PFSK-1 (cell line): ENCODE measurements around the gene PXDN.

Experiments used
- POLR2AphosphoS5 ChIP-seq: IDR thresholded peaks from 2 replicates; pipeline ENCODE4 v1.6.1; 2012; ENCODE audit warnings: low read depth, mild to moderate bottlenecking, control low read depth, low read length, moderate library complexity
- SIN3A ChIP-seq: IDR thresholded peaks from 2 replicates; pipeline ENCODE4 v1.6.1; 2012; ENCODE audit warnings: mild to moderate bottlenecking, low read length, moderate library complexity, borderline replicate concordance; ENCODE audit not compliant: insufficient read depth
- TAF1 ChIP-seq: IDR thresholded peaks from 2 replicates; pipeline ENCODE4 v1.6.1; 2012; ENCODE audit warnings: low read length, control low read depth, borderline replicate concordance; ENCODE audit not compliant: insufficient read depth
- TF ChIP-seq, protein P1 (sequence below), 2 experiments: IDR thresholded peaks; 2 replicates each; pipeline versions ENCODE4 v1.6.1 to v1.8.0; 2011 to 2012; ENCODE audit warnings: low read depth in 2 of 2, low read length in 2 of 2, control low read depth in 1 of 2, inconsistent platforms in 1 of 2, mild to moderate bottlenecking in 1 of 2, moderate library complexity in 1 of 2; ENCODE audit not compliant: insufficient read depth in 1 of 2

DNA sequence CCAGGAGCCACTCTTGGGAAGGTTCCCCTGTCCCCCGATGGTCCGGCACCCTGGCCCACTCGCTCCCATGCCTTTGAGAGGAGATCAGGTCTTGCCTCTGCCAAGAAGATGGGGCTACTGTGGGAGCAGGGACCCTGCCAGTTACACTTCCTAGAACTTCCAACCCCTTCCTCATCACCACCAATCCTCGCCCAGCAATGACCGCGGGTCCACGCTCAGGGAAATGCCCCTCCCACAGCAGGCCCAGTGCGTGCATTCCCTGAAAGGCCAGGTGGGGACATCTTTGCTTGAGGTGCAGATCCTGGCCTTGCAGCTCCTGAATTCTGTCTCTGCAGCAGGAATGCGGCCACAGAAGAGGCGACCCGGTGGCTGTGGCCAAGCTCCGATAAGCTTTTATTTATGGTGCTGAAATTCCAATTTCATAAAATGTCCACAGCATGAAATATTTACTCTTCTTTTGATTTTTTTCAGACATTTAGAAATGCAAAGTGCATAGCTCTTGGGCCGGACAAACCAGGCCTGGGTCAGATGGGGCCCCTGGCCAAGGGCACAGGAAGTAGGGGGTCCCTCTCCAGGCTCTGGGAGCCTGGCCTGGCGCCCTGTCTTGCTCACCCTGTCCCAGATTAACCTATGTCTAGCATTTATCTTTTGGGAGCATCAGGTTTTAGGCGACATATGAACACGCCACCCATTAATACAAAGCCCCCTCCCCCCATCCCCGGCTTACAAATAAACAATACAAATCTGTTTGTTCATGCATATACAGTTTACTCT, 29.8 kb downstream of the PXDN start:
- no peak for TF ChIP-seq POLR2AphosphoS5
- TF ChIP-seq, protein P1, sequence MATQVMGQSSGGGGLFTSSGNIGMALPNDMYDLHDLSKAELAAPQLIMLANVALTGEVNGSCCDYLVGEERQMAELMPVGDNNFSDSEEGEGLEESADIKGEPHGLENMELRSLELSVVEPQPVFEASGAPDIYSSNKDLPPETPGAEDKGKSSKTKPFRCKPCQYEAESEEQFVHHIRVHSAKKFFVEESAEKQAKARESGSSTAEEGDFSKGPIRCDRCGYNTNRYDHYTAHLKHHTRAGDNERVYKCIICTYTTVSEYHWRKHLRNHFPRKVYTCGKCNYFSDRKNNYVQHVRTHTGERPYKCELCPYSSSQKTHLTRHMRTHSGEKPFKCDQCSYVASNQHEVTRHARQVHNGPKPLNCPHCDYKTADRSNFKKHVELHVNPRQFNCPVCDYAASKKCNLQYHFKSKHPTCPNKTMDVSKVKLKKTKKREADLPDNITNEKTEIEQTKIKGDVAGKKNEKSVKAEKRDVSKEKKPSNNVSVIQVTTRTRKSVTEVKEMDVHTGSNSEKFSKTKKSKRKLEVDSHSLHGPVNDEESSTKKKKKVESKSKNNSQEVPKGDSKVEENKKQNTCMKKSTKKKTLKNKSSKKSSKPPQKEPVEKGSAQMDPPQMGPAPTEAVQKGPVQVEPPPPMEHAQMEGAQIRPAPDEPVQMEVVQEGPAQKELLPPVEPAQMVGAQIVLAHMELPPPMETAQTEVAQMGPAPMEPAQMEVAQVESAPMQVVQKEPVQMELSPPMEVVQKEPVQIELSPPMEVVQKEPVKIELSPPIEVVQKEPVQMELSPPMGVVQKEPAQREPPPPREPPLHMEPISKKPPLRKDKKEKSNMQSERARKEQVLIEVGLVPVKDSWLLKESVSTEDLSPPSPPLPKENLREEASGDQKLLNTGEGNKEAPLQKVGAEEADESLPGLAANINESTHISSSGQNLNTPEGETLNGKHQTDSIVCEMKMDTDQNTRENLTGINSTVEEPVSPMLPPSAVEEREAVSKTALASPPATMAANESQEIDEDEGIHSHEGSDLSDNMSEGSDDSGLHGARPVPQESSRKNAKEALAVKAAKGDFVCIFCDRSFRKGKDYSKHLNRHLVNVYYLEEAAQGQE (IDR thresholded peaks at IDR 0.05; ENCODE audit: insufficient read depth in 1 of 2, low read depth in 2 of 2, low read length in 2 of 2), result no peak
- TF ChIP-seq TAF1, result no peak
- no peak for TF ChIP-seq SIN3A
